Endothelial cell of umbilical vein (primary cell): ENCODE measurements around the gene CALML5. TPM values are rescaled to one million over a fixed set of nuclear protein-coding genes. Genes with fewer than 3 reads are reported as not detected.

ENCODE experiments used
- BruUV-seq: library from RNA; stranded (reverse); fragments of 400-500 nt; replicated peaks from 2 replicates; lab custom pipeline; 2021; lab: Mats Ljungman, UMichigan
- CTCF ChIA-PET: fragments of 300-600, 350-600 bp; sonication (Branson Sonifier 250); formaldehyde crosslinking; loops from one replicate; lab custom pipeline; 2021; ENCODE audit warnings: antibody characterized with exemption, inconsistent platforms; lab: Charles Lee
- POLR2A ChIA-PET: fragments of 300-600, 350-600 bp; sonication (Branson Sonifier 250); formaldehyde crosslinking; loops from one replicate; lab custom pipeline; 2021; ENCODE audit warnings: antibody characterized with exemption, inconsistent platforms; lab: Charles Lee
- DNase-seq: peaks from one replicate; pipeline ENCODE4 v3.0.0-alpha.2; 2011; ENCODE audit warnings: low read depth, low spot score
- FAIRE-seq: peaks from 2 replicates; lab custom pipeline; 2011; peaks lifted over from hg19 to GRCh38; lab: Jason Lieb, UNC
- H2AFZ ChIP-seq: 2 replicates; pipeline ENCODE4 v1.6.0; 2012; ENCODE audit warnings: low read depth, low read length, control low read depth, inconsistent platforms
- H3K27ac ChIP-seq: 2 replicates; pipeline ENCODE4 v1.5.1; 2011; ENCODE audit warnings: low read depth, mild to moderate bottlenecking, control low read depth, low read length, moderate library complexity; ENCODE audit not compliant: insufficient read depth
- H3K27me3 ChIP-seq, 2 experiments: 2 replicates each; pipeline versions ENCODE4 v1.6.0 to v1.6.1; 2011; ENCODE audit warnings: low read length in 2 of 2, mixed read lengths in 1 of 2; ENCODE audit not compliant: control insufficient read depth in 2 of 2, insufficient read depth in 2 of 2
- H3K36me3 ChIP-seq, 2 experiments: 2 replicates in 1 of 2; 3 replicates in 1 of 2; pipeline ENCODE4 v1.5.1; 2011; ENCODE audit warnings: low read length in 2 of 2, mild to moderate bottlenecking in 1 of 2, moderate library complexity in 1 of 2; ENCODE audit not compliant: control insufficient read depth in 2 of 2, insufficient read depth in 2 of 2; ENCODE audit errors: extremely low read depth in 1 of 2
- H3K4me1 ChIP-seq: 3 replicates; pipeline ENCODE4 v1.5.1; 2011; ENCODE audit warnings: mild to moderate bottlenecking, low read length; ENCODE audit not compliant: control insufficient read depth, insufficient read depth; ENCODE audit errors: extremely low read depth
- H3K4me2 ChIP-seq: 2 replicates; pipeline ENCODE4 v1.6.1; 2011; ENCODE audit warnings: low read length, control low read depth, mixed read lengths; ENCODE audit not compliant: insufficient read depth
- H3K4me3 ChIP-seq, 3 experiments: fragments of 200-600 bp in 1 of 3; sonication (generic), shearing (Covaris generic) in 1 of 3; replicated peaks in 1 of 3; 2 replicates each; pipeline ENCODE4 v1.5.1; 2011 to 2016; ENCODE audit warnings: control low read depth in 3 of 3, low read length in 3 of 3, mild to moderate bottlenecking in 2 of 3, inconsistent platforms in 1 of 3, low read depth in 1 of 3, moderate library complexity in 1 of 3; ENCODE audit not compliant: insufficient read depth in 1 of 3
- H3K79me2 ChIP-seq: 2 replicates; pipeline ENCODE4 v1.6.0; 2012; ENCODE audit warnings: low read length, inconsistent platforms; ENCODE audit not compliant: control insufficient read depth, insufficient read depth
- H3K9ac ChIP-seq: replicated peaks from 2 replicates; pipeline ENCODE3; 2011; ENCODE audit warnings: low read length, control low read depth; ENCODE audit not compliant: insufficient read depth; ENCODE audit errors: extremely low read depth
- H3K9me1 ChIP-seq: replicated peaks from 3 replicates; pipeline ENCODE4 v1.6.0; 2011; ENCODE audit warnings: mild to moderate bottlenecking, low read length; ENCODE audit not compliant: control insufficient read depth, insufficient read depth; ENCODE audit errors: extremely low read depth
- H3K9me3 ChIP-seq: replicated peaks from 2 replicates; pipeline ENCODE4 v1.5.1; 2012; ENCODE audit warnings: low read length, inconsistent platforms; ENCODE audit not compliant: control insufficient read depth, insufficient read depth
- H4K20me1 ChIP-seq: replicated peaks from 2 replicates; pipeline ENCODE3; 2011; ENCODE audit warnings: mild to moderate bottlenecking, low read length; ENCODE audit not compliant: control insufficient read depth, insufficient read depth; ENCODE audit errors: extremely low read depth
- CTCF ChIP-seq, 2 donors: IDR thresholded peaks; 1 replicate in 1 of 2; 2 replicates in 1 of 2; pipeline ENCODE4 v1.5.1; 2011; ENCODE audit warnings: low read length in 2 of 2, mild to moderate bottlenecking in 2 of 2, moderate library complexity in 2 of 2, control low read depth in 1 of 2, inconsistent platforms in 1 of 2, low read depth in 1 of 2; ENCODE audit not compliant: insufficient read depth in 1 of 2; ENCODE audit errors: extremely low read depth in 1 of 2
- EZH2 ChIP-seq: IDR thresholded peaks from 2 replicates; pipeline ENCODE4 v1.6.1; 2012; ENCODE audit warnings: borderline replicate concordance, low read depth, mild to moderate bottlenecking, moderate library complexity, low read length, inconsistent platforms; ENCODE audit not compliant: severe bottlenecking
- FOS ChIP-seq: IDR thresholded peaks from 2 replicates; pipeline ENCODE4 v1.6.1; 2011; ENCODE audit warnings: mild to moderate bottlenecking, low read length, moderate library complexity, borderline replicate concordance; ENCODE audit not compliant: insufficient read depth
- GATA2 ChIP-seq: IDR thresholded peaks from 2 replicates; pipeline ENCODE4 v1.7.0; 2011; ENCODE audit warnings: low read depth, mild to moderate bottlenecking, moderate library complexity, mixed read lengths, low read length; ENCODE audit not compliant: insufficient read length, insufficient read depth
- JUN ChIP-seq: IDR thresholded peaks from 2 replicates; pipeline ENCODE4 v1.6.1; 2011; ENCODE audit warnings: borderline replicate concordance, low read depth; ENCODE audit not compliant: insufficient read length, insufficient read depth
- MAX ChIP-seq: IDR thresholded peaks from 2 replicates; pipeline ENCODE4 v1.6.1; 2011; ENCODE audit not compliant: insufficient read depth, insufficient read length
- MYC ChIP-seq: IDR thresholded peaks from one replicate; pipeline ENCODE4 v1.6.1; 2011; ENCODE audit warnings: mild to moderate bottlenecking, low read depth, low read length
- POLR2A ChIP-seq: IDR thresholded peaks from 2 replicates; pipeline ENCODE4 v1.6.1; 2012; ENCODE audit warnings: low read depth, mild to moderate bottlenecking, control low read depth, low read length
- POLR2AphosphoS5 ChIP-seq: IDR thresholded peaks from 2 replicates; pipeline ENCODE4 v1.6.1; 2012; ENCODE audit warnings: low read depth, mild to moderate bottlenecking, control low read depth, low read length, moderate library complexity; ENCODE audit not compliant: insufficient read depth
- dilution Hi-C: fragments of 300-500 bp; cut with MboI; formaldehyde crosslinking; loops from one replicate; pipeline ENCODE4 v1.15.0; 2019; ENCODE audit warnings: low sequenced_read_pairs; ENCODE audit not compliant: extremely low pct_ligation_motif_present
- intact Hi-C: fragments of 100-400 bp; cut with micrococcal nuclease; formaldehyde crosslinking; loops from one replicate; pipeline ENCODE4 v1.10.0; 2022
- polyA plus RNA-seq, 4 experiments: library from polyadenylated mRNA; depleted of rRNA in 3 of 4; stranded (reverse) in 3 of 4; unstranded in 1 of 4; fragments of >200 nt; gene quantifications; 2 replicates each; pipeline versions ENCODE4 v1.2.1 to v1.2.3, GENCODE V29; 2011 to 2012; ENCODE audit warnings: missing spikeins in 1 of 4
- total RNA-seq: library from RNA; stranded (reverse); gene quantifications from 2 replicates; pipeline ENCODE4 v1.2.3, GENCODE V29; 2021

The CALML5 gene
- total and polyA plus RNA-seq, 2 donors (not counting 3 experiments of a cell fraction or from before 2014, with no cell fraction given), result not detected

GRCh38 chr10:5537684-5538083 is 38.3 kb upstream of the CALML5 start:
- Histone ChIP-seq H3K79me2 (no peaks in the 10 kb centered on the region), H3K27ac (no peak overlapping the region), H4K20me1 (no peaks in the 10 kb centered on the region), H3K9me1 (no peaks in the 10 kb centered on the region), H3K4me3 (no peak overlapping the region), H2AFZ (no peak overlapping the region), H3K9ac (no peak overlapping the region), H3K9me3 (no peaks in the 10 kb centered on the region), H3K36me3 (no peaks in the 10 kb centered on the region), H3K27me3 (no peaks in the 10 kb centered on the region), H3K4me1 (peaks cover 5% of the 10 kb centered on the region), H3K4me2 (no peak overlapping the region)
- no peak for FAIRE-seq
- dilution Hi-C loops (no loop called here), intact Hi-C loops (no loop called here)
- no TSS peak for BruUV-seq
- POLR2A ChIA-PET, result no interaction called here
- CTCF ChIA-PET, result interaction anchor here (1.4 kb wide), 1 partner anchor 24 kb away, joined by 3 read pairs; no protein-coding TSS in a partner anchor
- DNase-seq, result no peak
- no peak for TF ChIP-seq EZH2
- TF ChIP-seq CTCF (IDR thresholded peaks at IDR 0.05; ENCODE audit: extremely low read depth in 1 of 2, insufficient read depth in 1 of 2, low read depth in 1 of 2, low read length in 2 of 2), result no peak
- no peak for TF ChIP-seq JUN
- no peak for TF ChIP-seq POLR2A
- TF ChIP-seq GATA2, result no peak
- no peak for TF ChIP-seq MAX
- no peak for TF ChIP-seq FOS
- TF ChIP-seq POLR2AphosphoS5, result no peak
- TF ChIP-seq MYC, result no peak
